Measurements from ENCODE around the gene AGFG1. TPM values are rescaled to one million over a fixed set of nuclear protein-coding genes. Genes with fewer than 3 reads are reported as not detected.

The AGFG1 gene
- total RNA-seq, 3 donors from 2014 or later = 69.2 to 76.3 (median 73.0) TPM

DNA sequence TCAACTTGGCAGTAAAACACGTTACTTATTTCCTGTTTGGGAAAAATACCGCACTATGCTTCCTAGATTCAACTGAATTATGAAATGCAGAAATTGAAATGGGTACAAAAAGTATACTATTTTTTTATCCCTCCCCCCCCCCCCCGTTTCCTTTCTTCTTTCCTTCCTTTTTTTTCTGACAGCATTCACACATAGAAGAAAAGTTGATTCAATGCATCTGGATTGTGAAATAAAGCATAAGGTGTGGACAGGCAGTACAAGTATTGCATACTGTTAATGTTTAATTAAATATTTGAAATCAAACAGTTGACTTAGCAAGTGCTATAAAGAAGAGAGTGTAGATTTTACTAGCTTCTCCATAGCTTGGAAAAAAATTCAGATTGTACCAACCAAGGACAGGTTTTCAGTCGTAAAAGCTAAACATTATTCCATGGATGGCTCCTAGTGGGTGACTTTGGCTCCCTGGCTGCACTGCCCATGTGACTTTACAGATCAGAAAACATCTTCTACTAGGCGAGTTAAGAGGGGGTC is 21.6 kb upstream of the AGFG1 start:
- Histone ChIP-seq H3K36me3 (ENCODE audit: low read depth) (no peaks in the 10 kb centered on the region), H3K9me3 (no peaks in the 10 kb centered on the region), H3K4me1 (ENCODE audit: low read depth) (peaks cover 17% of the 10 kb centered on the region), H3K4me3 (no peak overlapping the region)
- TF ChIP-seq, protein P1, sequence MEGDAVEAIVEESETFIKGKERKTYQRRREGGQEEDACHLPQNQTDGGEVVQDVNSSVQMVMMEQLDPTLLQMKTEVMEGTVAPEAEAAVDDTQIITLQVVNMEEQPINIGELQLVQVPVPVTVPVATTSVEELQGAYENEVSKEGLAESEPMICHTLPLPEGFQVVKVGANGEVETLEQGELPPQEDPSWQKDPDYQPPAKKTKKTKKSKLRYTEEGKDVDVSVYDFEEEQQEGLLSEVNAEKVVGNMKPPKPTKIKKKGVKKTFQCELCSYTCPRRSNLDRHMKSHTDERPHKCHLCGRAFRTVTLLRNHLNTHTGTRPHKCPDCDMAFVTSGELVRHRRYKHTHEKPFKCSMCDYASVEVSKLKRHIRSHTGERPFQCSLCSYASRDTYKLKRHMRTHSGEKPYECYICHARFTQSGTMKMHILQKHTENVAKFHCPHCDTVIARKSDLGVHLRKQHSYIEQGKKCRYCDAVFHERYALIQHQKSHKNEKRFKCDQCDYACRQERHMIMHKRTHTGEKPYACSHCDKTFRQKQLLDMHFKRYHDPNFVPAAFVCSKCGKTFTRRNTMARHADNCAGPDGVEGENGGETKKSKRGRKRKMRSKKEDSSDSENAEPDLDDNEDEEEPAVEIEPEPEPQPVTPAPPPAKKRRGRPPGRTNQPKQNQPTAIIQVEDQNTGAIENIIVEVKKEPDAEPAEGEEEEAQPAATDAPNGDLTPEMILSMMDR (IDR thresholded peaks at IDR 0.05) = no peak
- DNase-seq (peak in 1 of 3 donors; percentile 54), ATAC-seq (peak; percentile 88)
- intact Hi-C loops (cut with DNase I, micrococcal nuclease) = no loop called here

DNA sequence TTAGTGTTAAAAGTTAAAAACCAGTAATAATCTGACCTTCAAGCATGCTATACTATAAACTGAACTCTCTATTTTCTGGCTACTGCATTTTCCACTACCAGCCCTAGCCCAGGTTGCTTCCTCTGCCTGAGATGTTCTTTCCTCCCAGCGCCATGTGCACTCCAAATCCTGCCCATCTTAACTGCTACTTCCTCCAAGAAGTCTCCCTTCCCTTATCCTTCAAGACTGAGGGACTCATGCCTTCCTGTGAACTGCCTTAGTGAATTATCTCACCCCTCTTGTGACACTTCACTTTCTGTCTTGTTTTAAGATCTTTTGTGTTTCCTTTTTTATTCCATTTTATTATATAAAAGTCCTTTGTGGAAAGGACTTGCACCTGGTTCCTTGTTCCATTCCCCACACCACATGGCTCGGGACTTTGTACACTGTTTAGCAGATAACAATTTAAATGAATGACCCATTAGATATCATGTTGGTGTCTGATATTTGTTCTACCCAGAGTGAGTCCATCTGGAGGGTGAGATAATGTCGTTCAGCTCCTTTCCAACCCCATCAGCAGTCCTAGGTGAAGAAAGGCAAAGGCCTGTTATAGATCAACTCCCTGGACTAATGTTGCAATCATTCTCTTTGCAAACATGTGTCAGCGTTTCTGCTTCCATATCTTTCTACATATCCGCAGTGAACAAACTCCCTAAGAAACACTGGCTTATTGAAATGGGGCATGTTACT is 20.9 kb upstream of the AGFG1 start:
- peaks cover 17% of the 10 kb centered on the region for H3K4me1 ChIP-seq (ENCODE audit: low read depth)
- peak; percentile 68 for ATAC-seq
- H3K36me3 ChIP-seq (ENCODE audit: low read depth) = no peaks in the 10 kb centered on the region
- peak in 1 of 3 donors; percentile 27 for DNase-seq
- H3K4me3 ChIP-seq = no peak overlapping the region
- TF ChIP-seq, protein P1 (IDR thresholded peaks at IDR 0.05) = no peak
- intact Hi-C loops (cut with DNase I, micrococcal nuclease) = no loop called here
- H3K9me3 ChIP-seq = no peaks in the 10 kb centered on the region

DNA sequence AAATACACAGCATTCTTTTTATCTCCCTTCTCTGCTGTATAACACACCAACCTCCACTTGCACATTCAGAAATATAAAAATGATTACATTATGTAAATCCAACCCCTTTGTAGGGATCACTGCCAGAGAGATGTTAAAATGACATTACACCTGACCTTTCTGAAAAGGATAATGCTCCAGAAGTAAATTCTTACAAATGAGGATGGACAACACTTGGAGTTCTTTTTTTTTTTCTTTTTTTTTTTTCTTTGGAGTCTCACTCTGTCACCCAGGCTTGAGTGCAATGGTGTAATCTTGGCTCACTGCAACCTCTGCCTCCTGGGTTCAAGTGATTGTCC is 20.3 kb upstream of the AGFG1 start:
- peaks cover 17% of the 10 kb centered on the region for H3K4me1 ChIP-seq (ENCODE audit: low read depth)
- H3K4me3 ChIP-seq = no peak overlapping the region
- intact Hi-C loops (cut with DNase I, micrococcal nuclease) = no loop called here
- TF ChIP-seq, protein P1 (IDR thresholded peaks at IDR 0.05) = no peak
- no peak for ATAC-seq
- H3K9me3 ChIP-seq = no peaks in the 10 kb centered on the region
- DNase-seq = no peak
- H3K36me3 ChIP-seq (ENCODE audit: low read depth) = no peaks in the 10 kb centered on the region

DNA sequence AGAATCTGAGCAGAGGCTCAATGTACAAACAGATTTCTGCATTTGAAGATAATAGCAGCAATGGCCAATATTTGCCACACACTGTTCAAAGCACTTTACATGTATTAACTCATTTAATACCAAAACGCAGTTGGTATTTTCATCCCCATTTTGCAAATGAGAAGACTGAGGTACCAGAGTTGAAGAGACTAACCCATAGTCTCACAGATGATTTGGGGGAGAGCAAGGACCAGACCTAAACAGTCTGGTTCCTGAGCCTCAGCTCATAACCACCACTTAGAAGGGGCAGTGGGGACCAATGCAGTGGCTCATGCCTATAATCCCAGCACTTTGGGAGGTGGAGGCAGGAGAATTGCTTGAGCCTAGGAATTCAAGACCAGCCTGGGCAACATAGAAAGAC is 18.1 kb upstream of the AGFG1 start:
- no peak for ATAC-seq
- Histone ChIP-seq H3K4me3 (no peak overlapping the region), H3K9me3 (no peaks in the 10 kb centered on the region), H3K4me1 (ENCODE audit: low read depth) (peaks cover 17% of the 10 kb centered on the region), H3K36me3 (ENCODE audit: low read depth) (no peaks in the 10 kb centered on the region)
- TF ChIP-seq, protein P1 (IDR thresholded peaks at IDR 0.05) = no peak
- intact Hi-C loops (cut with DNase I, micrococcal nuclease) = no loop called here
- no peak for DNase-seq

DNA sequence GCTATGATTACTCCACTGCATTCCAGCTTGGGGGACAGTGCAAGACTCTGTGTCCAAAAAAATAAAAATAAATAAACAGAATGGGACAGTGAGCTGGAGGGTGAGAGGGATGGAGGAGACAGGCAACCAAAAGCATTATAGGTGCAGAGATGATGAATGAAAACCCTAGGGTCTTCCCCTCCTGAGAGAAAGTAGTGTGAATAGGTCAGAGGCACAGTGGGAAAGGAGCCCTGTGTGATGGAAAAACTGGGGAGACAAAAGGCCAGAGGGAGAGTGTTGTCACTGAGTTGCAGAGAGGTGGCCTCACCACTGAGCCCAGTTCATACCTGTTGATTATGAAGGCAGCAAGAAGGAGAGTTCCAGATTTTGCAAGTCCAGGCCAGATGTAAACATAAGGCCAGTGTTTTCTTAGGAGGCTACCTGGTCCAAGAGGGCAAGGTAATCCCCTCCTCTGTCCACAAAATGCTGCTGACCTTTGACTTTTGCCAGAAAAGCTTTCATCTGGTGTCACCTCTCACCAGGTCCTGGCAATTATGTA is 17.6 kb upstream of the AGFG1 start:
- DNase-seq = no peak
- H3K4me1 ChIP-seq (ENCODE audit: low read depth) = peaks cover 17% of the 10 kb centered on the region
- no peaks in the 10 kb centered on the region for H3K9me3 ChIP-seq
- intact Hi-C loops (cut with DNase I, micrococcal nuclease) = no loop called here
- no peak overlapping the region for H3K4me3 ChIP-seq
- ATAC-seq = no peak
- TF ChIP-seq, protein P1 (IDR thresholded peaks at IDR 0.05) = no peak
- H3K36me3 ChIP-seq (ENCODE audit: low read depth) = no peaks in the 10 kb centered on the region
